GOT3 (cell line): ENCODE measurements around the gene EZH2.

Source experiments
- DNase-seq: peaks from one replicate; lab custom pipeline; 2025; ENCODE audit warnings: mixed read lengths; lab: John Stamatoyannopoulos, UW

Gene EZH2

GRCh38 chr7:148884049-148884298 is at the start of gene EZH2:
TSS of gene EZH2 (minus strand) at chr7:148884291. CDS start at chr7:148847298, 36,993 bp downstream.
- no peak for DNase-seq

DNA sequence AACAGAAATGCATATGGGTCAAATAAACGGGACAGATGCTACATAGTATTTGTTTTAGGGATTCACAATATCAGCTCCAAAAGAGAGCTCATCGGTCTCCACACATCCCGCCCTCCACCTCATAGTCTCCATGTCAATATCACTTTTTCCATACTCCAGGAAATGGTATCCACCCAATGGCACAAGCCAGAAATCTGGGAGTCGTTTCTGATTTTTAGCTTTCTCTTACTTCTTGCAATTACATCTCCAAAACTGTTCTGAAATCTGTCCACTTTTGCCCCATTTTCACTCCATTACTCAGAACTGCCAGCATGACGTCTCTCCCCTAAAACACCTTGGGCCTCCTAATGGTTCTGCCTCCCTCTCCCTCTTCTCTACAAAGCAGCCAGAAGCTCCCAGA is 47.4 kb upstream of the EZH2 start:
- no peak for DNase-seq

DNA sequence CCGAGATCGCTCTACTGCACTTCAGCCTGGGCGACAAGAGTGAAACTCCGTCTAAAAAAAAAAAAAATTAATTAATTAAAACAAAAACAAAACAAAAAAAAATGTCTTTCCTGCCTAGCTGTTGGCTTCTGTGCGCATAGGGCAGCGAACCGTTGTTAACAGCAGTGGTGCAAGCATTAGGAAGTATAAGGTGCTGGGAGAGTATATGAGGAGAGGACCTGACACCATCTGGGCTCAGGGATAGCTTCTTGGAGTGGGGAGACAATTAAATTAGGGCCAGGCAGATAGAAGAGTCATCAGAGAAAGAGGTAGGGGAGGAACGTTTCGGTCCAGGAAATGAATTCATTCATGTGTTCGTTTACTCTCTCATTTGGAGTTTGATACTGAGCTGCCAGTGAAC is 46.2 kb upstream of the EZH2 start:
- no peak for DNase-seq

GRCh38 chr7:148929176-148929575 is 45.1 kb upstream of the EZH2 start:
- DNase-seq, result no peak

DNA sequence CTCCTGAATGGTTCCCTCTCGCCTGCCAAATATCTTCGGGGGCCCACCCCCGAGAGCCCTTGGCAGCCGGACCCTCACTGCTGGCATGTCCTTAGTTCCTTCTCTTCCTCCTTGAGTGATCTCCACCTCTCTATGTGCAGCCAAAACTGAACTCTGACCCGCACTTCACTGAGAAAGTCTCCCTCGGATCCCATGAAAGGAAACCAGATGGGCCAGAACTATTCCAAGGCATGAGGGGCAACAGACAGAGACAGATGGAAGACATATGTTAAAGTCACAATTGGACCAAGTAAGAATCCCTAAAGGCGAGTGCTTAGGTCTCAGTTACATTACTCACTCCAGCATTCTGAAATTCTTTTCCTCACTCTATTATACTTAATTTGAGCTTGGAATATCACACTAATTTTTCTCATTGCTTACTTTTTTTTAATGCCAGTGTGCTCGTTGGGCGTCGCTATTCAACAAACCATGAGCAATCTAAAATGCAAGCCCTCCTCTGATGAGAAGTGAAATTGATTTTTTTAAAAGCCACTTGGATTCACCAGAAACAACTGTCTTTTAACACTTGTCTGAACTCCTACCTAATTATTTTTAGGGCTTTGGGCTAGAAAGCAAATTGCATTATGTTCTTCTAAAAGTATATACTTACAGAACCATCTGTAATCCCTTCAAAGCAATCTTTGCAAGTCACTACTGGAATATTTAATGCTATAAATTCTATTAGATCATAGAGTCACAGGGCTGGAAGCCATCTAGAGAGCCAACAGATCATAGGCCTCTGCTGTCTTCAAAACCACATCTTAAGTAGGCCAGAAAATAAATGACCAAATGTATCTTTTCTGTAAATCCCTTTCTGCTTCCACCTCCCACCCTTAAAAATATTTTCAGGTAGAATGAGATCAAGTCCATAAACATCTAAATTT is 43.3 kb upstream of the EZH2 start:
- no peak for DNase-seq

DNA sequence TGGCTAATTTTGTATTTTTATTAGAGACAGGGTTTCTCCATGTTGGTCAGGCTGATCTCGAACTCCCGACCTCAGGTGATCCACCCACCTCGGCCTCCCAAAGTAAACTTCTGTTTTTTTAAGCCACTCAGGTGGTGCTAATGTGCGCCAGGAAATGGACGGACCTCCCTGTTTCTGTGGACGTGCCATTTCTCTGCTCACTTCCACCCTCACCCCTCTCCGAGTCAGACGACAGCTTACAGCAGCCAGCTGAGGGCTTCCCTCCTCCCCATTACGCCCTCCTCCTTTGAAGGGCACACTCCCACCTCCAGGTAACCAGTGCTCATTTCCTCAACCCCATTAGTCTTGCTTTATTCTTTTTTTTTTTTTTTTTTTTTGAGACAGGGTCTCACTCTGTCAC is 41.7 kb upstream of the EZH2 start:
- no peak for DNase-seq

DNA sequence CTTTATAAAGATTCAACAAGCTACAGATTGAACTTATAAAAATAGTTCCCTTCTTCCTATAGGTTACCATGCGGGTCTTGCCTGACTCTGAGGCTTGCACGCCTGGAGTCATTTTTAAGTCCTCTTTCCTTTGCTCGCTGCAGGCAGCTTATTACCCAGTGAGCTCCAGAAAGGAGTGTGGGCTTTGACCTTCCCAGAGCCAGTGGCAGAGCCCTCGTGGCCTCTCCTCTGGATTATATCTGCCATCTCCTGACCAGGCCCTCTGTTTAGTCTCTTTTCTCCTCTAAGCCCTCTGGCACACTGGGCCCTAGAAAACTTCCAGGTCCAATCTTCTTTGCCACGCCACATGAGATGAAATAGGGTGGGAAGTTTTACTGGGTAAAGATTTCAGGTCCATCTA is 39.9 kb upstream of the EZH2 start:
- no peak for DNase-seq

DNA sequence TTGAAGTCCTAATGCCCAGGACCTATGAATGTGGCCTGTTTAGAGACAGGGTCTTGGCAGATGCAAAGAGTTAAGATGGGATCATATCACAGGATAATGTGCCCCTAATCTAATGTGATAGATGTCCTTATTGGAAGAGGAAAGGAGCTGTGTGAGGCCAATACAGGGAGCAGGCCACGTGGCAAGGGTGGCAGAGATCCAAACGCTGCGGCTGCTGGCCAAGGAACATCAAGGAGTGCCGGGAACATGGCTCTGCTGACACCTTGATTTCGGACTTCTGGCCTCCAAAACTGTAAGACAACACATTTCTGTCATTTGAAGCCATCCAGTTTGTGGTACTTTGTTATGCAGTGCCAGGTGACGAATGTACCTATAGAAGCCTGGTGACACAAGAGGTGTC is 37.7 kb upstream of the EZH2 start:
- no peak for DNase-seq

- no peak for DNase-seq
These were observed 37.1 kb upstream of the EZH2 start for GRCh38 chr7:148921189-148921588.

- no peak for DNase-seq
These were observed 35.8 kb upstream of the EZH2 start for GRCh38 chr7:148919859-148920258.

DNA sequence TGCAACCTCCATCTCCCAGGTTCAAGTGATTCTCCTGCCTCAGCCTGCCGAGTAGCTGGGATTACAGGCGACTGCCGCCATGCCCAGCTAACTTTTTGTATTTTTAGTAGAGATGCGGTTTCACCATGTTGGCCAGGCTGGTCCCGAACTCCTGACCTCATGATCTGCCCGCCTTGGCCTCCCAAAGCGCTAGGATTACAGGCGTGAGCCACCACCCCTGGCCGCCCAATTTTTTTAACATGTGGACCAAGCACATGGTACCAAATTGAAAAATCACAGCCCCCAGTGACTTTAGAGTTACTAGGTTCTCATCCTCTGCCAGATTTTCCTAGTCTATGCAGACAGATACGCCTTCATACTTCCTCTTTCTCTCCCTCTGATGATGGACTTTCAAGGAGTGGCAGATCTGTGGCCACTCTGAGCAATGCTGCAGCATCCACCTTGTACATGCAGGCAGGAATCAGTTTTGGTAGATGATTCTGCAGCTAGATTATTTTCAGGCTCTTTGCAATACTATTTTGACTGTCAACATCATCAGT is 34.0 kb upstream of the EZH2 start:
- no peak for DNase-seq

DNA sequence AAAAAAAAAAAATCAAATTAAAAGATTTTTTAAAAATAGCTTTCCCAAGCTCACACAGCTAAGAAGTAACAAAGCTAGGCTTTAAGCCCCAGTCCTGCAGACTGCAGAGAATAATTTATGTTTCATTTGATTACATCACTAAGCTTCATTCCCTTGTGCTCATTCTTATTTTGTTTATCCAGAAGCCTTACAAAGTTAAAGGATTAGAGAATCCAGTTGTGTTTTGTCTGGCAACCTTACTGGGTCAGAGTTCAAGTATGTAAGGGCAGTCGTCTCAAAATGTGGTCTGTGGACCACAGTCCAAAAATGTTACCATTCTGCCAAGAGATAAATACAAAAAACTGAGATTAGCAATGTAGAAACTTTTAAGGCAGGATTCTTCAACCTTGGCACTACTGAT is 32.1 kb upstream of the EZH2 start:
- no peak for DNase-seq

DNA sequence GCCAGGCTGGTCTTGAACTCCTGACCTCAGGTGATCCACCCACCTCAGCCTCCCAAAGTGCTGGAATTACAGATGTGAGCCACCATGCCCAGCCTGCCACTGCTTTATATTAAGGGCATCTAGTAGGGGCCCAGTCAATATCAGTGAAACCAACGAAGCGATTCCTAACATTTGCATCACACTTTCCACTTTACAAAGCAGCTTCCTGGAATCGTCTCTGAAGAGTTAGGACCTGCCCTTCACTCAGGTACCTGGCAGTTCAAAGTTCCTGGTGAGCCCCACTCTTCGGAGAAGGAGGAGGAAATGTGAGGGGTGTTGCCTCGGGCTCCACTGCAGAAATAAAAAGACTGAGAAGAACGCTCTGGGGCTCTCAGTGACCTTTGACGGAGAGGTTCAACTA is 31.1 kb upstream of the EZH2 start:
- no peak for DNase-seq

- no peak for DNase-seq
These were observed 30.2 kb upstream of the EZH2 start for GRCh38 chr7:148914208-148914777.

DNA sequence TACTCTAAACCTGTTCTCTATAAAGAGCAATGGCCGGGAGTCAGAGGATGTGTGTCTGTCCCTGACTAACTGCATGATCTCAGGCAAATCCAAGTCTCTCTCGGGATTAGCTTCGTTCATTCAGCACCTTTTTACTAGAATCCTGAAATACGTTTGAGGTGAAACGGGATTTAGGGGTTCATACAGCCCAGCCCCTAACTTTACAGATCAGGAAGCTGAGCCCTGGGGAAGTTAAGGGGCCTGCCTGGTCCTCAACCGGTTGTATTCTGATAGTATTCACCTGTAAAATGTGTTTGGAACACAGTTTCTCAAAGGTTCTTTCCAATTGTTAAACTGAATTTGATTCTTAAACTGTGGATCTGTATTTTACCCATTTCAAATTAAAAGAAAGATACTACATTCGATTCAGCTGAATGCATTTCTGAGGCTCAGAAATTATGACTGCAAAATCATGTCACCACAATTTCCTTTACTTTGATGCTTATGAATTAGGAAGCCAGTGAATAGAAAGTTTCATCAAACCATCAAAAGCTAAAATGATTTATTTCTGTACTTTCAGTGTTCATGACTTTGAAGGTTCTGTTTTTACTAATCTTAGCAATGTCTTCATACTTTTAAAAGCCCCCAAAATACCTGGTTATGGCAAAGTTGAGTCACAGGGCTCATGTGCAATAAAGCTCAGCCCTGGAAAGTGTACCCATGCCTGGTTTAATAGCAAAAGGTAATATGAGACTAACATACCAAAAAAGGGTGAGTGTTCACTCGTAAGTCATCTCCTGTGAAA is 28.9 kb upstream of the EZH2 start:
- DNase-seq, result no peak

- no peak for DNase-seq
These were observed 28.1 kb upstream of the EZH2 start for GRCh38 chr7:148912151-148912550.

DNA sequence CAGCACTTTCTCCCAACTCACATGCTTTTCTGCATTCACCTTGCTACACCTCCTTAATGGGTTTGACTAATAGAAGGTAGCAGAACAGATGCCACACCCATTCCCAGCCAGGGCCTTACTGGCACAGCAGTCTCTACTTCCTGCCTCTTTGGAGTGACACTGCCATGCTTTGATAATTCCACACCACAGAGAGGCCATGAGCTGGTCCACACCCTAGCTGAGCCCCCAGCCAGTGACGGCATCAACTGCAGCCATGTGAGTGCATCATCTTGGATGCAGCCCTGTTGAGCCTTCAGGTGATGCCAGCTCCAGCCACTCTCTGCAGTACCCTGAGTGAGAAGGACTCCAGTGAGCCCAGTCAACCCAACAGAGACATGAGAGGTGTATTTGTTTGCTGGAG is 27.5 kb upstream of the EZH2 start:
- DNase-seq, result no peak

- DNase-seq, result no peak
These were observed 25.5 kb upstream of the EZH2 start for GRCh38 chr7:148909568-148909967.

DNA sequence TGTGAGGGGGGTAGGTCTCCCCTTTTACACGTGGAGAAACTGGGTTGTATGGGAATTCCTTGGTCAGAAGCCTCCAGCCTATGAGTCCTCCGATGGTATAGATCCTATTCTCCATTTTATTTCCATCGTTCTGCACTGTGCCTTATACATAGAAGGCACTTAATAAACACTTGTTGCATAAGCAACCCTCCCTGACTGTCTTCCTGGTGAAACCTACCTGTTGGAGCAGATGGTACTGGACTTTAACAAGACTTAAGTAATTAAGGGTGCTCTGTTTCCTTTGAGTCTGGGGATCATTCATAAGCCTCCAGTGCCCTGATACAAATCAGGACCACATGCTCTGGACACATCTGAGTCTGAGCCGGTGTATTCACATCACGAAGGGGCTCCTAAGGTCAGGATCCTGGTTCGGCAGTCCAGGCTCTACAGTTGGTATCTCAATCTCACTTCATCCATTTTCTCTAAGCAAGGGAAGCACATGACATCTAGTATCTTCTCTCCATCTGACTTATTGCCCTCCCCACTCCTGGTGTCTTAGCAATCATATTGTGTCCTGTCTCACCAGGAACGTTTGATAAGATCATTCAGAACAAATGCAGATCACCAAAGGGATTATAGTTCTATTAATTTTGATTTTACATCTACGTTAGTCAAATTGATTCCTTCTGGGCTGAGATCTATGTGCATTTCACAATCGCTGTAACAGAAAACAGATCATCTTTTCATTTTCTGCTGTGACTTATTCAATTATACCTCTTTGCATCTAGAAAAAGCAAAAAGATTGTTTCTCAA is 22.8 kb upstream of the EZH2 start:
- no peak for DNase-seq

GRCh38 chr7:148905093-148905666 is 21.1 kb upstream of the EZH2 start:
- DNase-seq, result no peak

- DNase-seq, result no peak
These were observed 19.4 kb upstream of the EZH2 start for GRCh38 chr7:148903504-148903903.

DNA sequence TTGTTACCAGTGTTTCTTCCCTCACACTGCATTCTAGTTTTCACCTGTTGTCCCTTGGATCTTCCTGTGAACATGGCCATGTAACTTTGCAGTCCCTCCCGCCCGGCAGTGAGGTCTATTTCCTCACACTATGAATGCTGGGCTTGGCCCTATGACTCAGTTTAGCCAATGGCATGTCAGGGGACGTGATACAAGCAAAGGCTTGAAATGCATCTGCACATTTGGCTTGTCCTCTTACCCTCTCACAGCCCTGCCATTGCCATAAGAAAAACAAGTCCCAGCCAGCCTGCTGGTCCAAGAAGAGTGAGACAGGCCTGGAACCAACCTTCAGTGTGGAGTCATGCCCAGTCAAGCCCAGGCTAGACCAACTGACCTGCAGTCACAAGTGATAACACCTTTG is 17.1 kb upstream of the EZH2 start:
- no peak for DNase-seq
